GM12878 (cell line): ENCODE data around the gene ATF3.

Experiments used
- CHD2 ChIP-seq: IDR thresholded peaks from 2 replicates; pipeline ENCODE4 v1.6.1; 2011; ENCODE audit warnings: low read depth, low read length, improper control_type of control experiment, borderline replicate concordance
- TF ChIP-seq, protein P1 (sequence below), 3 experiments: IDR thresholded peaks in 2 of 3; conservative IDR thresholded peaks in 1 of 3; 2 replicates each; pipeline ENCODE4 v1.5.1; 2011; ENCODE audit warnings: low read depth in 3 of 3, low read length in 3 of 3, mild to moderate bottlenecking in 3 of 3, control low read depth in 2 of 3, moderate library complexity in 2 of 3, inconsistent platforms in 1 of 3, mixed read lengths in 1 of 3; ENCODE audit not compliant: control insufficient read depth in 2 of 3, insufficient read depth in 1 of 3; ENCODE audit errors: extremely low read depth in 1 of 3
- TF ChIP-seq, protein P2 (sequence below): IDR thresholded peaks from 2 replicates; pipeline ENCODE4 v1.6.1; 2012; ENCODE audit warnings: low read depth, low read length, improper control_type of control experiment

DNA sequence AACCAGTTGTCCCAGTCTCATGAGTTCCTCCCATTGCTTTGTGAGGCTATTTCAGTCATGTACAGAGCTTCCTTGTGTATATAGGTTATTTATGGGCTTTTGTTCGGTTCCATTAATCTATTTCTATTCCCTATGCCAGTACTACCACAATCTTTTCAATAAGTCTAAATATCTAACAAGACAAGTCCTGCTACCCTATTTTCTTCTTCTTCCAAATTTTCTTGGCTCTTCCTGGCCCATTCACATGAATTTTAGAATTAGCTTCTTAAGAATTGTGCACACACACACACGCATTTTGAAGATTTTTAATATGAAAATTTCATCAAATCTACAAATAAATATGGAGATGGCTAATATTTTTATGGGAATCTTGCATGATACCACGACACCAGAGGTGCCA, 33.8 kb upstream of the ATF3 start:
- TF ChIP-seq, protein P1, sequence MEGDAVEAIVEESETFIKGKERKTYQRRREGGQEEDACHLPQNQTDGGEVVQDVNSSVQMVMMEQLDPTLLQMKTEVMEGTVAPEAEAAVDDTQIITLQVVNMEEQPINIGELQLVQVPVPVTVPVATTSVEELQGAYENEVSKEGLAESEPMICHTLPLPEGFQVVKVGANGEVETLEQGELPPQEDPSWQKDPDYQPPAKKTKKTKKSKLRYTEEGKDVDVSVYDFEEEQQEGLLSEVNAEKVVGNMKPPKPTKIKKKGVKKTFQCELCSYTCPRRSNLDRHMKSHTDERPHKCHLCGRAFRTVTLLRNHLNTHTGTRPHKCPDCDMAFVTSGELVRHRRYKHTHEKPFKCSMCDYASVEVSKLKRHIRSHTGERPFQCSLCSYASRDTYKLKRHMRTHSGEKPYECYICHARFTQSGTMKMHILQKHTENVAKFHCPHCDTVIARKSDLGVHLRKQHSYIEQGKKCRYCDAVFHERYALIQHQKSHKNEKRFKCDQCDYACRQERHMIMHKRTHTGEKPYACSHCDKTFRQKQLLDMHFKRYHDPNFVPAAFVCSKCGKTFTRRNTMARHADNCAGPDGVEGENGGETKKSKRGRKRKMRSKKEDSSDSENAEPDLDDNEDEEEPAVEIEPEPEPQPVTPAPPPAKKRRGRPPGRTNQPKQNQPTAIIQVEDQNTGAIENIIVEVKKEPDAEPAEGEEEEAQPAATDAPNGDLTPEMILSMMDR (IDR thresholded peaks at IDR 0.05 in 2 of 3, conservative IDR thresholded peaks at IDR 0.05 in 1 of 3; ENCODE audit: control insufficient read depth in 2 of 3, extremely low read depth in 1 of 3, insufficient read depth in 1 of 3, low read depth in 3 of 3, low read length in 3 of 3), result no peak
- TF ChIP-seq CHD2, result no peak
- TF ChIP-seq, protein P2, sequence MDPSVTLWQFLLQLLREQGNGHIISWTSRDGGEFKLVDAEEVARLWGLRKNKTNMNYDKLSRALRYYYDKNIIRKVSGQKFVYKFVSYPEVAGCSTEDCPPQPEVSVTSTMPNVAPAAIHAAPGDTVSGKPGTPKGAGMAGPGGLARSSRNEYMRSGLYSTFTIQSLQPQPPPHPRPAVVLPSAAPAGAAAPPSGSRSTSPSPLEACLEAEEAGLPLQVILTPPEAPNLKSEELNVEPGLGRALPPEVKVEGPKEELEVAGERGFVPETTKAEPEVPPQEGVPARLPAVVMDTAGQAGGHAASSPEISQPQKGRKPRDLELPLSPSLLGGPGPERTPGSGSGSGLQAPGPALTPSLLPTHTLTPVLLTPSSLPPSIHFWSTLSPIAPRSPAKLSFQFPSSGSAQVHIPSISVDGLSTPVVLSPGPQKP, result no peak
